Glutamatergic neuron (in vitro differentiated cells): ENCODE results near the gene PDE2A. TPM values are rescaled to one million over a fixed set of nuclear protein-coding genes. Genes with fewer than 3 reads are reported as not detected.

Source experiments
- DNase-seq: peaks from one replicate; pipeline ENCODE4 v3.0.0; 2022
- H3K27ac Mint-ChIP-seq: one replicate; pipeline ENCODE4 v1.8.0; 2020; ENCODE audit warnings: mild to moderate bottlenecking, mixed read lengths, inconsistent platforms; ENCODE audit not compliant: unreplicated experiment
- H3K27me3 Mint-ChIP-seq: one replicate; pipeline ENCODE4 v1.8.0; 2020; ENCODE audit warnings: mild to moderate bottlenecking, moderate library complexity, mixed read lengths, inconsistent platforms; ENCODE audit not compliant: unreplicated experiment
- H3K36me3 Mint-ChIP-seq: one replicate; pipeline ENCODE4 v1.8.0; 2020; ENCODE audit warnings: mild to moderate bottlenecking, mixed read lengths, inconsistent platforms; ENCODE audit not compliant: unreplicated experiment
- H3K4me1 Mint-ChIP-seq: one replicate; pipeline ENCODE4 v1.8.0; 2020; ENCODE audit warnings: mild to moderate bottlenecking, low read depth, mixed read lengths, inconsistent platforms; ENCODE audit not compliant: unreplicated experiment
- H3K4me3 Mint-ChIP-seq: one replicate; pipeline ENCODE4 v1.8.0; 2020; ENCODE audit warnings: mild to moderate bottlenecking, mixed read lengths, inconsistent platforms; ENCODE audit not compliant: unreplicated experiment
- H3K9me3 Mint-ChIP-seq: one replicate; pipeline ENCODE4 v1.8.0; 2020; ENCODE audit warnings: mild to moderate bottlenecking, moderate library complexity, mixed read lengths, inconsistent platforms; ENCODE audit not compliant: unreplicated experiment
- CTCF ChIP-seq: fragments of 200-600 bp; sonication (generic); IDR thresholded peaks from one replicate; pipeline ENCODE4 v1.5.0; 2021; ENCODE audit not compliant: partially characterized antibody, unreplicated experiment
- total RNA-seq: library from RNA; stranded (reverse); fragmentation: NEBNext Ultra II Directional; extraction: Animal tissue kit (Norgen Biotek cat#: 25700); gene quantifications from one replicate; pipeline ENCODE4 v1.2.1, GENCODE V29; 2021; ENCODE audit not compliant: unreplicated experiment

The PDE2A gene
- total RNA-seq, 1 donor from 2014 or later = 16.9 TPM

DNA sequence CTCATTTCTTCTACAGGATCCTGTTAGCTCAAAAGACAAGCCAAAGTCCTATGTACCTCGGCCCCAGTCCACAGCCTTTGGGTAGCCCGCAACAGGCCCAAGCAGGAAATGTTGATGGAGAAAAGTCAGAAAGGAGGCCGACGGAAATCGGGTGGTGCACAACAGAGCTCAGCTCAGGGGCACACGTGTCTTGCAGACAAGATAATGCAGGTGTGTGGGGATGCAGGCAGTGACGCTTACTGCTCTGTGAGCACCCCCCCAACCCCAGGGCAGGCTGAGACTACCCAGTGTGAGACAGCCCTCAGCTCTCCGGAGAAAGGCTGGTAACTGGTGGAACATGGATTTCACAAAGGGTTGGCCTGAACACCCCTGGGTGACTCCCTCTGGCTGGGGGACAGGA is 4.3 kb upstream of the PDE2A start:
- DNase-seq = no peak
- H3K9me3 Mint-ChIP-seq = peaks cover 2% of the 10 kb centered on the region
- H3K36me3 Mint-ChIP-seq = no peaks in the 10 kb centered on the region
- peaks cover 14% of the 10 kb centered on the region for H3K4me1 Mint-ChIP-seq
- TF ChIP-seq CTCF = no peak
- H3K27me3 Mint-ChIP-seq = peaks cover 10% of the 10 kb centered on the region
- H3K27ac Mint-ChIP-seq = no peak overlapping the region
- no peak overlapping the region for H3K4me3 Mint-ChIP-seq

- TF ChIP-seq CTCF = no peak
- H3K27ac Mint-ChIP-seq = no peak overlapping the region
Measured at GRCh38 chr11:72676861-72677341, 2.7 kb upstream of the PDE2A start.

GRCh38 chr11:72675221-72675620 is 999 bp upstream of the PDE2A start:
- Mint-ChIP-seq H3K4me3 (no peak overlapping the region), H3K9me3 (peaks cover 7% of the 10 kb centered on the region), H3K27me3 (peaks cover 16% of the 10 kb centered on the region), H3K36me3 (no peaks in the 10 kb centered on the region), H3K4me1 (peaks cover 30% of the 10 kb centered on the region), H3K27ac (no peak overlapping the region)
- no peak for DNase-seq
- TF ChIP-seq CTCF = no peak

More at GRCh38 chr11:72676861-72677341, 2.7 kb upstream of the PDE2A start:
- H3K4me1 Mint-ChIP-seq = peaks cover 22% of the 10 kb centered on the region
- H3K4me3 Mint-ChIP-seq = peak overlapping the region; percentile 32
- H3K9me3 Mint-ChIP-seq = peaks cover 7% of the 10 kb centered on the region
- no peaks in the 10 kb centered on the region for H3K36me3 Mint-ChIP-seq
- DNase-seq = peak; percentile 50
- H3K27me3 Mint-ChIP-seq = peaks cover 16% of the 10 kb centered on the region

GRCh38 chr11:72673284-72673942 is 809 bp downstream of the PDE2A start:
- Mint-ChIP-seq H3K9me3 (peaks cover 7% of the 10 kb centered on the region), H3K4me3 (peak overlapping the region; percentile 51), H3K4me1 (peaks cover 30% of the 10 kb centered on the region), H3K27ac (no peak overlapping the region), H3K36me3 (no peaks in the 10 kb centered on the region), H3K27me3 (peaks cover 16% of the 10 kb centered on the region)
- no peak for DNase-seq
- no peak for TF ChIP-seq CTCF

DNA sequence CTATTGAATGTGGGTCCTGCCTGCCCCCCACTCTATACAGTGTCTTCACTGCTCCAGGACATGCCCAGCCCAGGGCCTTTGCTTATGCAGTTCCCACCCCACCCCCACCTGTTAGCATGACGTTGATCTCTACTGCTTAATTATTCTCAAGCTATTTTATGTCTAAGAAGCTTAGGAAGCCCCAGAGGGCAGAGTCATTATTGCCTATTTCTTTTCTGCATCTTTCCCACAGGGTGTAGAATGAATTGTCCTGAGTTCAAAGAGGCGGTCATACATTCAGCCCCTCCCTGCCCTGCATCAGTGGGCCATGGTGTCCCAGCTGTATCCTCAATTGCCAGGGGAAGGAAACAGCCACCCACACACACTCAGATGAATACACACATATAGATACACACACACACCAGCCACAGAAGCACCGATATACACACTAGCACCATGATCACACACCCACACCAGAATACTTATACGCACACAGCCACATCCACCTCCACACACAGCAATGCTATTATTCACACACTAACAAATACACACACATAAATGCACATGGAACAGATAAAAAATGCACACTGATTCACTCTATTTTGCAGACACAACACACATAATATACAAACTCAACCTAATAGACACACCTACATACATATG is 1.5 kb downstream of the PDE2A start:
- no peak for TF ChIP-seq CTCF
- DNase-seq = no peak
- Mint-ChIP-seq H3K27ac (no peak overlapping the region), H3K27me3 (peaks cover 14% of the 10 kb centered on the region), H3K9me3 (peaks cover 7% of the 10 kb centered on the region), H3K36me3 (no peaks in the 10 kb centered on the region), H3K4me1 (peaks cover 30% of the 10 kb centered on the region), H3K4me3 (peak overlapping the region; percentile 51)
